NT2/D1 (cell line): Measurements from ENCODE around the gene MLH3.

ENCODE experiments used
- DNase-seq: peaks from one replicate; pipeline ENCODE4 v3.0.0-alpha.2; 2011; ENCODE audit warnings: low read depth, low spot score
- H3K27me3 ChIP-seq: 2 replicates; pipeline ENCODE4 v1.6.0; 2011; ENCODE audit warnings: mild to moderate bottlenecking; ENCODE audit not compliant: insufficient read length, insufficient read depth
- H3K36me3 ChIP-seq: 2 replicates; pipeline ENCODE4 v1.6.1; 2011; ENCODE audit warnings: mild to moderate bottlenecking, low read length, mixed read lengths; ENCODE audit not compliant: insufficient read depth, insufficient read length
- H3K4me1 ChIP-seq: 2 replicates; pipeline ENCODE4 v1.5.1; 2011; ENCODE audit not compliant: insufficient read depth, insufficient read length
- H3K4me3 ChIP-seq: 2 replicates; pipeline ENCODE4 v1.5.1; 2011; ENCODE audit warnings: low read depth; ENCODE audit not compliant: insufficient read length
- H3K9ac ChIP-seq: 2 replicates; pipeline ENCODE4 v1.6.0; 2011; ENCODE audit warnings: low read depth; ENCODE audit not compliant: insufficient read length
- H3K9me3 ChIP-seq: 2 replicates; pipeline ENCODE4 v1.5.1; 2011; ENCODE audit warnings: mild to moderate bottlenecking, low read length; ENCODE audit not compliant: insufficient read depth
- SUZ12 ChIP-seq: IDR thresholded peaks from 2 replicates; pipeline ENCODE4 v1.6.1; 2011; ENCODE audit not compliant: insufficient read length, insufficient read depth; ENCODE audit errors: extremely low read depth
- YY1 ChIP-seq: IDR thresholded peaks from 2 replicates; pipeline ENCODE4 v1.6.1; 2011; ENCODE audit not compliant: insufficient read length, insufficient read depth
- ZNF274 ChIP-seq: IDR thresholded peaks from 2 replicates; pipeline ENCODE4 v1.6.1; 2011; ENCODE audit warnings: mild to moderate bottlenecking, low read depth, low read length

MLH3 gene

GRCh38 chr14:75032939-75033338 is 18.3 kb downstream of the MLH3 start:
- H3K4me3 ChIP-seq, result no peak overlapping the region
- peaks cover 37% of the 10 kb centered on the region for H3K36me3 ChIP-seq
- TF ChIP-seq YY1, result no peak
- TF ChIP-seq ZNF274, result no peak
- TF ChIP-seq SUZ12, result no peak
- DNase-seq, result no peak
- no peak overlapping the region for H3K9ac ChIP-seq
- H3K4me1 ChIP-seq, result no peaks in the 10 kb centered on the region
- no peaks in the 10 kb centered on the region for H3K27me3 ChIP-seq
- H3K9me3 ChIP-seq, result no peaks in the 10 kb centered on the region

- H3K27me3 ChIP-seq, result no peaks in the 10 kb centered on the region
- no peaks in the 10 kb centered on the region for H3K9me3 ChIP-seq
- H3K36me3 ChIP-seq, result peaks cover 39% of the 10 kb centered on the region
- no peak for TF ChIP-seq YY1
- no peak for DNase-seq
- H3K4me3 ChIP-seq, result no peak overlapping the region
- no peak overlapping the region for H3K9ac ChIP-seq
- H3K4me1 ChIP-seq, result no peaks in the 10 kb centered on the region
Measured at GRCh38 chr14:75030147-75030546, 21.1 kb downstream of the MLH3 start.

GRCh38 chr14:75025876-75026275 is 25.4 kb downstream of the MLH3 start:
- H3K9ac ChIP-seq, result no peak overlapping the region
- DNase-seq, result no peak
- no peaks in the 10 kb centered on the region for H3K4me1 ChIP-seq
- no peaks in the 10 kb centered on the region for H3K27me3 ChIP-seq
- no peaks in the 10 kb centered on the region for H3K9me3 ChIP-seq
- H3K36me3 ChIP-seq, result peaks cover 31% of the 10 kb centered on the region
- TF ChIP-seq SUZ12 (no peak), ZNF274 (no peak), YY1 (no peak)
- H3K4me3 ChIP-seq, result no peak overlapping the region

DNA sequence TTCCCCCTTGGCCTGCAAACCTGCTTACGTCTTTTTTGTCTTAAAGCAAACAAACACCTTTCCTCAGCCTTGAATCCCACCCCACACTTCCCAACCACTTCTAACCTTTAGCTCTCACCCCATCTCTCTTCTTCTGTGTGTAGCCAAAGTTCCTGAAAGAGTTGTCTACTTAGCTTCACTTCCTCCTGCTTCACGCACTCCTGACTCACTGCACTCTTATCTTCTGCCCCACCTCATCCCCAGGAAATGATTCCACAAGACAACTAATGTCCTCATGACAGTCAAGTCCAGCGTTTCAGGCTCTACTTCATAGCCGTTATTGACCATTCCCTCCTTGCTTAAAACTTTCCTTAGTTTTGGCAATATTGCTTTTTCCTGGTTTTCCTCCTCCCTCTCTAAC is 26.2 kb downstream of the MLH3 start:
- Histone ChIP-seq H3K4me1 (no peaks in the 10 kb centered on the region), H3K9ac (no peak overlapping the region), H3K36me3 (peaks cover 32% of the 10 kb centered on the region), H3K9me3 (no peaks in the 10 kb centered on the region), H3K27me3 (no peaks in the 10 kb centered on the region), H3K4me3 (no peak overlapping the region)
- TF ChIP-seq SUZ12 (no peak), YY1 (no peak), ZNF274 (no peak)
- DNase-seq, result no peak

- no peak for TF ChIP-seq YY1
- TF ChIP-seq SUZ12, result no peak
- TF ChIP-seq ZNF274, result no peak
- no peak for DNase-seq
- Histone ChIP-seq H3K27me3 (no peaks in the 10 kb centered on the region), H3K4me3 (no peak overlapping the region), H3K36me3 (peaks cover 38% of the 10 kb centered on the region), H3K9me3 (no peaks in the 10 kb centered on the region), H3K9ac (no peak overlapping the region), H3K4me1 (no peaks in the 10 kb centered on the region)
Measured at GRCh38 chr14:75023108-75023507, 28.2 kb downstream of the MLH3 start.

DNA sequence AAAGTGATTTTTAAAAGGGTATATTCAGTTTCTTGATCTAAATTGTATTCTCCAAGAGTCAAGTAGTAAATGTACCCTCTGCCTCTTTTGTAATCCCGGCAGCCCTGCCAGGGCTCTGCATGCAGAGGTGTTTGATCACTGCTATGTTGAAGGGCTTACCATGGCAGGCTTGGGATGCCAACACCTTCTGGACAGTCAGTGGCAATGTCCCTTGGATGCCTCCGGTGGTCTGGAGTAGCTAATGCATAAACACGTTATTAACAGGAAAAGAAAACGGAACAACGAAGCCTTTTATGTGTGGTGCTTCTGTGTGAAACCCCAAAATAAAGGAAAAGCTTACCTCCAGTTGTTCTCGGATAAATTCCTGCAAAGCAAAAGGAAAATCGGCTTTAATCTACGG is 28.6 kb downstream of the MLH3 start:
- TF ChIP-seq YY1 (no peak), ZNF274 (no peak), SUZ12 (no peak)
- H3K36me3 ChIP-seq, result peaks cover 39% of the 10 kb centered on the region
- DNase-seq, result no peak
- no peak overlapping the region for H3K9ac ChIP-seq
- H3K9me3 ChIP-seq, result no peaks in the 10 kb centered on the region
- H3K4me1 ChIP-seq, result no peaks in the 10 kb centered on the region
- H3K4me3 ChIP-seq, result no peak overlapping the region
- H3K27me3 ChIP-seq, result no peaks in the 10 kb centered on the region

DNA sequence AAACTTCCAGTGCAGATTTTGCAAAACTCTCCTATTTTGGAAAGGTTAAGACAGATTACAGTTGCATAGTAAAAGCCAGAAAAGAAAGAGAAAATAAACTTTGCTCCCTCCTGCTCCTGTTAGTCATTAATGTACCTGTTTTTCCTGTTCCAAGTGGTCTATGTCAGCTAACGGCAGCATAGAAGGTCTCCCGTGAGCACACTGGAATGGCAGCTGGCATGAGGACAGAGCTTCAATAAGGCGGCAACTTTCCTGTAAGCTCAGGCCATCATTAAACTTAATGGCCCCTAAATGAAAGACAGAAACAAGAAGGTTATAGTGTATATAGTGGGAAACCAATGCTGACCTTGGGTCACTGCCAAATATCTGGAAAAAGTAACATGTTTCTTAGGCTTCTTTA is 32.6 kb downstream of the MLH3 start:
- DNase-seq, result no peak
- no peak overlapping the region for H3K9ac ChIP-seq
- no peaks in the 10 kb centered on the region for H3K4me1 ChIP-seq
- H3K27me3 ChIP-seq, result no peaks in the 10 kb centered on the region
- TF ChIP-seq SUZ12 (no peak), YY1 (no peak), ZNF274 (no peak)
- no peaks in the 10 kb centered on the region for H3K9me3 ChIP-seq
- H3K4me3 ChIP-seq, result no peak overlapping the region
- H3K36me3 ChIP-seq, result peaks cover 48% of the 10 kb centered on the region

DNA sequence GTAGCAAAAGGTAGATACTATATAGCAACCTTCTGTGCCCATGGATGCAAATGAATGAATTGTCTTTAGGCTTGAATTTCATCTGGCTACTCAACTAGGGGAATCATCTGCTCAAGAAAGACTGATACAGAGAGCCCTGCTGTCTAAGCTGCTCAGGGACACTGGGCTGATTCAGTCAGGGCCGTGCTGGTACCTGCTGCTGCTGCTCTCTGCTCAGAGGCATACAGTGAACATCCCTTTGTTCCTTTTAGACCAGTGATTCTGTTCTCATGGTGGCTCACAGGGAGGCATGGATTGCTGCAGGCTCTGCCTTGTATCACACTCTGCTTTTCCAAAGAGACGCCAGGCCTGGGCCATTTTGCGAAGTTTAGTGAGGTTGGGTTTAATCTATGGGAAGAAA is 34.5 kb downstream of the MLH3 start:
- Histone ChIP-seq H3K4me3 (no peak overlapping the region), H3K4me1 (no peaks in the 10 kb centered on the region), H3K36me3 (peaks cover 56% of the 10 kb centered on the region), H3K27me3 (no peaks in the 10 kb centered on the region), H3K9ac (no peak overlapping the region), H3K9me3 (no peaks in the 10 kb centered on the region)
- TF ChIP-seq ZNF274 (no peak), YY1 (no peak), SUZ12 (no peak)
- no peak for DNase-seq
